Hepatocyte (in vitro differentiated cells): Measurements from ENCODE around the gene TM6SF1.

Experiments used
- EZH2 ChIP-seq: fragments of 200-600 bp; sonication (generic); IDR thresholded peaks from 2 replicates; pipeline ENCODE4 v1.6.1; 2016; ENCODE audit warnings: antibody characterized with exemption, mild to moderate bottlenecking, borderline replicate concordance
- TF ChIP-seq, protein P1 (sequence below): fragments of 200-600 bp; sonication (generic); IDR thresholded peaks from 2 replicates; pipeline ENCODE4 v1.5.1; 2016; ENCODE audit warnings: antibody characterized with exemption, mild to moderate bottlenecking; ENCODE audit not compliant: poor library complexity

- TF ChIP-seq, protein P1, sequence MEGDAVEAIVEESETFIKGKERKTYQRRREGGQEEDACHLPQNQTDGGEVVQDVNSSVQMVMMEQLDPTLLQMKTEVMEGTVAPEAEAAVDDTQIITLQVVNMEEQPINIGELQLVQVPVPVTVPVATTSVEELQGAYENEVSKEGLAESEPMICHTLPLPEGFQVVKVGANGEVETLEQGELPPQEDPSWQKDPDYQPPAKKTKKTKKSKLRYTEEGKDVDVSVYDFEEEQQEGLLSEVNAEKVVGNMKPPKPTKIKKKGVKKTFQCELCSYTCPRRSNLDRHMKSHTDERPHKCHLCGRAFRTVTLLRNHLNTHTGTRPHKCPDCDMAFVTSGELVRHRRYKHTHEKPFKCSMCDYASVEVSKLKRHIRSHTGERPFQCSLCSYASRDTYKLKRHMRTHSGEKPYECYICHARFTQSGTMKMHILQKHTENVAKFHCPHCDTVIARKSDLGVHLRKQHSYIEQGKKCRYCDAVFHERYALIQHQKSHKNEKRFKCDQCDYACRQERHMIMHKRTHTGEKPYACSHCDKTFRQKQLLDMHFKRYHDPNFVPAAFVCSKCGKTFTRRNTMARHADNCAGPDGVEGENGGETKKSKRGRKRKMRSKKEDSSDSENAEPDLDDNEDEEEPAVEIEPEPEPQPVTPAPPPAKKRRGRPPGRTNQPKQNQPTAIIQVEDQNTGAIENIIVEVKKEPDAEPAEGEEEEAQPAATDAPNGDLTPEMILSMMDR = no peak
- no peak for TF ChIP-seq EZH2
These were observed 19.9 kb upstream of the TM6SF1 start for GRCh38 chr15:83087576-83087975.
